Neural cell (in vitro differentiated cells): ENCODE measurements around the gene ZDHHC4.

Experiments used
- RAD21 ChIP-seq: fragments of 450-650 bp; conservative IDR thresholded peaks from 2 replicates; pipeline ENCODE4 v1.6.1; 2014; ENCODE audit warnings: antibody characterized with exemption, mild to moderate bottlenecking, moderate library complexity
- TAF1 ChIP-seq: IDR thresholded peaks from 2 replicates; pipeline ENCODE4 v1.6.1; 2012; ENCODE audit warnings: low read depth
- TF ChIP-seq, protein P1 (sequence below): fragments of 450-650 bp; IDR thresholded peaks from 2 replicates; pipeline ENCODE4 v1.5.1; 2014; ENCODE audit warnings: antibody characterized with exemption, mild to moderate bottlenecking, moderate library complexity; ENCODE audit not compliant: poor library complexity, severe bottlenecking

DNA sequence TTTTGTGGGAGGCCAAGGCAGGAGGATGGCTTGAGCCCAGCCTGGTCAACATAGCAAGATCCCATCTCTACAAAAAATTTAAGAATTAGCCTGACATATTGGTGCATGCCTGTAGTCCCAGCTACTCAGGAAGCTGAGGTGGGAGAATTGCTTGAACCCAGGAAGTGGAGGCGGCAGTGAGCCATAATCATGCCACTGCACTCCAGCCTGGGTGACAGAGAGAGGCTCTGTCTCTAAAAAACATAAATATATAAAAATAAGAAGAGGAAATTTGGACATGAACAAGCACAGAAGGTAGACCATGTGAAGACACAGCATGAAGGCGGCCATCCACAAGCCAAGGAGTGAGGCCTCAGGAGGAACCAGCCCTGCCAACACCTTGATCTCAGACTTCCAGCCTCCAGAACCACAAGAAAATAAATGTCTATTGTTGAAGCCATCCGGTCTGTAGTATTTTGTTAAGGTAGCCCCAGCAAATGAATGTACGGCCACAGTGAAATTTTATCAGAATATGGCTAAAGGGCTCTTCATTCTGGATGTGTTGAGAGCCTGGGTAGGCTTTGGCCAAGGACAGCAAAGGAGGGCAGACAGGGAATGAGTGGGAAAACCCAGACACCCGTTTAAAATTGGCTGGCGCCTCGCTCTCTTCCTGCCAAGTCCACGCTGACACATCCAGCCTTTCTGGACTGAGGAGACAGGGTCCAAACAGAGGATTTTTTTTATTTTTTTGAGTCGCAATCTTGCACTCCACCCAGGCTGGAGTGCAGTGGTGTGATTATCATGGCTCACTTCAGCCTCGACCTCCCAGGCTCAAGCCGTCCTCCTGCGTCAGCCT is 13.1 kb upstream of the ZDHHC4 start:
- no peak for TF ChIP-seq TAF1
- TF ChIP-seq, protein P1, sequence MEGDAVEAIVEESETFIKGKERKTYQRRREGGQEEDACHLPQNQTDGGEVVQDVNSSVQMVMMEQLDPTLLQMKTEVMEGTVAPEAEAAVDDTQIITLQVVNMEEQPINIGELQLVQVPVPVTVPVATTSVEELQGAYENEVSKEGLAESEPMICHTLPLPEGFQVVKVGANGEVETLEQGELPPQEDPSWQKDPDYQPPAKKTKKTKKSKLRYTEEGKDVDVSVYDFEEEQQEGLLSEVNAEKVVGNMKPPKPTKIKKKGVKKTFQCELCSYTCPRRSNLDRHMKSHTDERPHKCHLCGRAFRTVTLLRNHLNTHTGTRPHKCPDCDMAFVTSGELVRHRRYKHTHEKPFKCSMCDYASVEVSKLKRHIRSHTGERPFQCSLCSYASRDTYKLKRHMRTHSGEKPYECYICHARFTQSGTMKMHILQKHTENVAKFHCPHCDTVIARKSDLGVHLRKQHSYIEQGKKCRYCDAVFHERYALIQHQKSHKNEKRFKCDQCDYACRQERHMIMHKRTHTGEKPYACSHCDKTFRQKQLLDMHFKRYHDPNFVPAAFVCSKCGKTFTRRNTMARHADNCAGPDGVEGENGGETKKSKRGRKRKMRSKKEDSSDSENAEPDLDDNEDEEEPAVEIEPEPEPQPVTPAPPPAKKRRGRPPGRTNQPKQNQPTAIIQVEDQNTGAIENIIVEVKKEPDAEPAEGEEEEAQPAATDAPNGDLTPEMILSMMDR, result no peak
- no peak for TF ChIP-seq RAD21
